Stimulated activated naive B cell treated with anti-CD40 and anti-IgM and Interleukin-4, amounts not matched to agents 10 μg/mL and 1 μg/mL and 100 μg/mL, for 72 hours (primary cell): Measurements from ENCODE around the gene PTPRT.

Source experiments
- ATAC-seq, 2 donors: fragments of 150-1000 bp; cut with Tn5 transposase; replicated peaks; 2 replicates each; pipeline ENCODE4 v1.10.0; 2021; ENCODE audit warnings: moderate library complexity in 1 of 2
- DNase-seq: peaks from one replicate; pipeline ENCODE4 v3.0.0; 2021
- H3K27ac Mint-ChIP-seq: one replicate; pipeline ENCODE4 v1.8.0; 2022; ENCODE audit warnings: mild to moderate bottlenecking, mixed read lengths
- H3K27me3 Mint-ChIP-seq, 2 donors: one replicate each; pipeline ENCODE4 v1.8.0; 2022; ENCODE audit warnings: mixed read lengths in 2 of 2
- H3K36me3 Mint-ChIP-seq, 2 donors: one replicate each; pipeline ENCODE4 v1.8.0; 2022; ENCODE audit warnings: mixed read lengths in 2 of 2, mild to moderate bottlenecking in 1 of 2
- H3K4me1 Mint-ChIP-seq, 2 donors: one replicate each; pipeline ENCODE4 v1.8.0; 2022; ENCODE audit warnings: mixed read lengths in 2 of 2, mild to moderate bottlenecking in 1 of 2
- H3K4me3 Mint-ChIP-seq, 2 donors: one replicate each; pipeline ENCODE4 v1.8.0; 2022; ENCODE audit warnings: mild to moderate bottlenecking in 2 of 2, mixed read lengths in 2 of 2, moderate library complexity in 1 of 2
- H3K9me3 Mint-ChIP-seq, 2 donors: one replicate each; pipeline ENCODE4 v1.8.0; 2022; ENCODE audit warnings: mixed read lengths in 2 of 2, mild to moderate bottlenecking in 1 of 2

Gene PTPRT

GRCh38 chr20:42641886-42642285, 547.8 kb downstream of the PTPRT start:
- no peak overlapping the region for H3K4me3 Mint-ChIP-seq
- H3K27ac Mint-ChIP-seq, result no peak overlapping the region
- no peaks in the 10 kb centered on the region for H3K36me3 Mint-ChIP-seq
- peaks cover 3 to 4% of the 10 kb centered on the region in 2 donors for H3K9me3 Mint-ChIP-seq
- H3K27me3 Mint-ChIP-seq, result no peaks in the 10 kb centered on the region
- DNase-seq (no peak), ATAC-seq (no peak)
- no peaks in the 10 kb centered on the region for H3K4me1 Mint-ChIP-seq

GRCh38 chr20:42639140-42639539, 550.6 kb downstream of the PTPRT start:
- Mint-ChIP-seq H3K36me3 (no peaks in the 10 kb centered on the region), H3K27me3 (no peaks in the 10 kb centered on the region), H3K9me3 (peaks cover 0 to 3% of the 10 kb centered on the region in 2 donors), H3K4me3 (no peak overlapping the region), H3K4me1 (no peaks in the 10 kb centered on the region), H3K27ac (no peak overlapping the region)
- ATAC-seq (no peak), DNase-seq (no peak)

- Mint-ChIP-seq H3K27ac (no peak overlapping the region), H3K4me3 (no peak overlapping the region), H3K27me3 (no peaks in the 10 kb centered on the region), H3K9me3 (no peaks in the 10 kb centered on the region), H3K4me1 (no peaks in the 10 kb centered on the region), H3K36me3 (no peaks in the 10 kb centered on the region)
- DNase-seq (no peak), ATAC-seq (no peak)
Observed at GRCh38 chr20:42635699-42636411, 553.9 kb downstream of the PTPRT start.

GRCh38 chr20:42634156-42634555, 555.5 kb downstream of the PTPRT start:
- Mint-ChIP-seq H3K4me3 (no peak overlapping the region), H3K9me3 (no peaks in the 10 kb centered on the region)

GRCh38 chr20:42628683-42629082, 561.0 kb downstream of the PTPRT start:
- H3K9me3 Mint-ChIP-seq, result peaks cover 0 to 1% of the 10 kb centered on the region in 2 donors
- no peaks in the 10 kb centered on the region for H3K36me3 Mint-ChIP-seq
- no peak for DNase-seq
- H3K27ac Mint-ChIP-seq, result no peak overlapping the region
- no peaks in the 10 kb centered on the region for H3K4me1 Mint-ChIP-seq
- no peak for ATAC-seq
- H3K4me3 Mint-ChIP-seq, result no peak overlapping the region
- no peaks in the 10 kb centered on the region for H3K27me3 Mint-ChIP-seq

More at GRCh38 chr20:42634156-42634555, 555.5 kb downstream of the PTPRT start:
- Mint-ChIP-seq H3K36me3 (no peaks in the 10 kb centered on the region), H3K27ac (no peak overlapping the region), H3K27me3 (no peaks in the 10 kb centered on the region), H3K4me1 (no peaks in the 10 kb centered on the region)
- DNase-seq (no peak), ATAC-seq (no peak)

GRCh38 chr20:42613076-42613475, 576.6 kb downstream of the PTPRT start:
- Mint-ChIP-seq H3K4me1 (no peaks in the 10 kb centered on the region), H3K4me3 (no peak overlapping the region), H3K36me3 (no peaks in the 10 kb centered on the region), H3K27ac (no peak overlapping the region), H3K27me3 (no peaks in the 10 kb centered on the region), H3K9me3 (peaks cover 13 to 19% of the 10 kb centered on the region in 2 donors)
- ATAC-seq (no peak), DNase-seq (no peak)

- no peaks in the 10 kb centered on the region for H3K36me3 Mint-ChIP-seq
- H3K4me1 Mint-ChIP-seq, result no peaks in the 10 kb centered on the region
Observed at GRCh38 chr20:42611889-42612837, 577.5 kb downstream of the PTPRT start.

GRCh38 chr20:42611423-42611822, 578.3 kb downstream of the PTPRT start:
- H3K4me1 Mint-ChIP-seq, result no peaks in the 10 kb centered on the region
- H3K27me3 Mint-ChIP-seq, result no peaks in the 10 kb centered on the region
- ATAC-seq (no peak), DNase-seq (no peak)
- peaks cover 13 to 19% of the 10 kb centered on the region in 2 donors for H3K9me3 Mint-ChIP-seq
- no peak overlapping the region for H3K4me3 Mint-ChIP-seq
- H3K36me3 Mint-ChIP-seq, result no peaks in the 10 kb centered on the region
- H3K27ac Mint-ChIP-seq, result no peak overlapping the region

More at GRCh38 chr20:42611889-42612837, 577.5 kb downstream of the PTPRT start:
- H3K4me3 Mint-ChIP-seq, result no peak overlapping the region
- peaks cover 13 to 19% of the 10 kb centered on the region in 2 donors for H3K9me3 Mint-ChIP-seq
- no peak overlapping the region for H3K27ac Mint-ChIP-seq
- DNase-seq, result no peak
- no peak for ATAC-seq
- H3K27me3 Mint-ChIP-seq, result no peaks in the 10 kb centered on the region

- Mint-ChIP-seq H3K9me3 (peaks cover 13 to 19% of the 10 kb centered on the region in 2 donors), H3K27ac (no peak overlapping the region), H3K36me3 (no peaks in the 10 kb centered on the region), H3K4me3 (no peak overlapping the region), H3K27me3 (no peaks in the 10 kb centered on the region), H3K4me1 (no peaks in the 10 kb centered on the region)
- ATAC-seq (no peak), DNase-seq (no peak)
Observed at GRCh38 chr20:42610070-42610469, 579.6 kb downstream of the PTPRT start.

- no peaks in the 10 kb centered on the region for H3K27me3 Mint-ChIP-seq
- no peak overlapping the region for H3K27ac Mint-ChIP-seq
- no peaks in the 10 kb centered on the region for H3K36me3 Mint-ChIP-seq
- no peaks in the 10 kb centered on the region for H3K4me1 Mint-ChIP-seq
- peaks cover 12 to 18% of the 10 kb centered on the region in 2 donors for H3K9me3 Mint-ChIP-seq
- H3K4me3 Mint-ChIP-seq, result no peak overlapping the region
- DNase-seq (no peak), ATAC-seq (no peak)
Observed at GRCh38 chr20:42609618-42610017, 580.1 kb downstream of the PTPRT start.

- Mint-ChIP-seq H3K4me1 (no peaks in the 10 kb centered on the region), H3K27me3 (no peaks in the 10 kb centered on the region), H3K27ac (no peak overlapping the region), H3K36me3 (no peaks in the 10 kb centered on the region), H3K9me3 (peaks cover 0 to 4% of the 10 kb centered on the region in 2 donors), H3K4me3 (no peak overlapping the region)
- no peak for DNase-seq
- ATAC-seq, result no peak
Observed at GRCh38 chr20:42604998-42605956, 584.4 kb downstream of the PTPRT start.

- Mint-ChIP-seq H3K4me3 (no peak overlapping the region), H3K36me3 (no peaks in the 10 kb centered on the region), H3K27me3 (no peaks in the 10 kb centered on the region), H3K9me3 (peaks cover 0 to 2% of the 10 kb centered on the region in 2 donors), H3K27ac (no peak overlapping the region), H3K4me1 (no peaks in the 10 kb centered on the region)
- ATAC-seq (no peak), DNase-seq (no peak)
Observed at GRCh38 chr20:42603655-42604054, 586.1 kb downstream of the PTPRT start.

GRCh38 chr20:42598581-42598980, 591.1 kb downstream of the PTPRT start:
- H3K36me3 Mint-ChIP-seq, result no peaks in the 10 kb centered on the region
- ATAC-seq, result no peak
- H3K27me3 Mint-ChIP-seq, result no peaks in the 10 kb centered on the region
- H3K4me3 Mint-ChIP-seq, result no peak overlapping the region
- H3K27ac Mint-ChIP-seq, result no peak overlapping the region
- no peaks in the 10 kb centered on the region for H3K4me1 Mint-ChIP-seq
- peaks cover 0 to 2% of the 10 kb centered on the region in 2 donors for H3K9me3 Mint-ChIP-seq
- DNase-seq, result no peak

GRCh38 chr20:42595625-42596024, 594.1 kb downstream of the PTPRT start:
- ATAC-seq (no peak), DNase-seq (no peak)
- Mint-ChIP-seq H3K27ac (no peak overlapping the region), H3K27me3 (no peaks in the 10 kb centered on the region), H3K9me3 (no peaks in the 10 kb centered on the region), H3K36me3 (no peaks in the 10 kb centered on the region), H3K4me1 (no peaks in the 10 kb centered on the region), H3K4me3 (no peak overlapping the region)
